Hematopoietic multipotent progenitor cell treated with erythropoietin and hydrocortisone succinate and interleukin-3 and kit ligand, for 17 days (in vitro differentiated cells): ENCODE data around the gene RGS4.

Experiments
- DNase-seq: peaks from one replicate; pipeline ENCODE4 v3.0.0-alpha.2; 2015; ENCODE audit warnings: low spot score

Gene RGS4

GRCh38 chr1:163102590-163102989 is 33.4 kb downstream of the RGS4 start:
- DNase-seq = no peak

GRCh38 chr1:163104385-163105099 is 35.4 kb downstream of the RGS4 start:
- no peak for DNase-seq

- DNase-seq = no peak
Measured at GRCh38 chr1:163106364-163106987, 37.3 kb downstream of the RGS4 start.

GRCh38 chr1:163107655-163108054 is 38.5 kb downstream of the RGS4 start:
- no peak for DNase-seq

- no peak for DNase-seq
Measured at GRCh38 chr1:163115887-163116286, 46.7 kb downstream of the RGS4 start.

- DNase-seq = no peak
Measured at GRCh38 chr1:163119707-163120106, 50.5 kb downstream of the RGS4 start.

GRCh38 chr1:163120372-163120771 is 51.2 kb downstream of the RGS4 start:
- no peak for DNase-seq

GRCh38 chr1:163124812-163125211 is 55.7 kb downstream of the RGS4 start:
- DNase-seq = no peak
